IPS-NIHi11 (cell line): Measurements from ENCODE around the gene XIRP1.

Experiments
- DNase-seq: peaks from one replicate; pipeline ENCODE4 v3.0.0; 2012; ENCODE audit warnings: mixed read lengths, low spot score

Gene XIRP1

GRCh38 chr3:39142067-39142466 lies 50.3 kb downstream of the XIRP1 start:
- DNase-seq: no peak

- peak; percentile 52 for DNase-seq
Observed at GRCh38 chr3:39141171-39141995, 51.0 kb downstream of the XIRP1 start.

GRCh38 chr3:39140341-39140971 lies 51.9 kb downstream of the XIRP1 start:
- DNase-seq: no peak

- no peak for DNase-seq
Observed at GRCh38 chr3:39139442-39139841, 53.0 kb downstream of the XIRP1 start.

GRCh38 chr3:39138804-39139415 lies 53.5 kb downstream of the XIRP1 start:
- no peak for DNase-seq

- DNase-seq: no peak
Observed at GRCh38 chr3:39137991-39138803, 54.2 kb downstream of the XIRP1 start.

GRCh38 chr3:39137435-39137936 lies 54.9 kb downstream of the XIRP1 start:
- DNase-seq: no peak

- DNase-seq: no peak
Observed at GRCh38 chr3:39136533-39137434, 55.6 kb downstream of the XIRP1 start.

- DNase-seq: no peak
Observed at GRCh38 chr3:39135170-39135805, 57.1 kb downstream of the XIRP1 start.

GRCh38 chr3:39134305-39134704 lies 58.1 kb downstream of the XIRP1 start:
- no peak for DNase-seq

GRCh38 chr3:39133822-39134221 lies 58.6 kb downstream of the XIRP1 start:
- DNase-seq: no peak
